MM.1S (cell line): ENCODE results near the gene DUSP23.

Source experiments
- CTCF ChIP-seq: fragments of 300-600 bp; sonication (generic); IDR thresholded peaks from 2 replicates; pipeline ENCODE4 v1.5.1; 2016; ENCODE audit warnings: antibody characterized with exemption, low read length, mixed read lengths
- EZH2 ChIP-seq: fragments of 300-600 bp; sonication (generic); optimal IDR thresholded peaks from 2 replicates; pipeline ENCODE3; 2017; ENCODE audit warnings: low read depth, mild to moderate bottlenecking, antibody characterized with exemption, low read length, mixed read lengths
- EZH2phosphoT487 ChIP-seq: fragments of 300-600 bp; sonication (generic); IDR thresholded peaks from 2 replicates; pipeline ENCODE4 v1.6.1; 2018; ENCODE audit warnings: antibody characterized with exemption, low read length

DNA sequence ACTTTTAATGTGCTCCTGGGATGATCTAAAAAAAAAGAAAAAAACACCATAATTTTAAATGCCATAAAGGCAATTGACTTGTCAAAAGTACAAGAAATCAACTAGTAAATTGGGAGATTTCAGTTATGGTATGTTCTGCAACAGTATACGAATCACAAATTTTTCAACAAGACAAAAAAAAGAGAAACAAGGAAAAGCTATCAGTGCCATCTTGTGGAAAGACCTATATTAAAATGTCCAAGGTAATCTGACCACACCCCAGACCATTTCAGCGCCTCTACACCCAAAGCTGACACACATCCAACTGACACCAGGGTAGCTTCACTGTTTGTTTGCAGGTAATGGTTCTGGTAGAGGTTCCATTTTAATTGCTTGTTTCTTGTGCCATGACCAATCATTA is 5.0 kb upstream of the DUSP23 start:
- peak; percentile 12; the same call in 1 of the 2 replicates for TF ChIP-seq CTCF
- no peak for TF ChIP-seq EZH2phosphoT487
- no peak for TF ChIP-seq EZH2
